GM23338 (cell line): ENCODE data around the gene CMSS1. TPM values are rescaled to one million over a fixed set of nuclear protein-coding genes. Genes with fewer than 3 reads are reported as not detected.

Experiments
- ATAC-seq: fragments of 200-7000 bp; cut with Tn5 transposase; 3 replicates; pipeline ENCODE4 v1.9.1; 2020
- DNase-seq: peaks from one replicate; pipeline ENCODE4 v3.0.0-alpha.2; 2015; ENCODE audit warnings: low spot score
- H2AFZ ChIP-seq: fragments of 200-600 bp; sonication (generic); 2 replicates; pipeline ENCODE4 v1.8.0; 2016; ENCODE audit warnings: antibody characterized with exemption, mild to moderate bottlenecking, moderate library complexity
- H3F3A ChIP-seq: fragments of 200-600 bp; sonication (generic); replicated peaks from 2 replicates; pipeline ENCODE4 v1.8.0; 2017; ENCODE audit warnings: antibody characterized with exemption, mixed run types, low read depth
- H3K27ac ChIP-seq: fragments of 200-600 bp; sonication (generic); 2 replicates; pipeline ENCODE4 v1.6.1; 2016; ENCODE audit warnings: low read depth
- H3K27me3 ChIP-seq: fragments of 200-600 bp; sonication (generic); 2 replicates; pipeline ENCODE4 v1.8.0; 2016; ENCODE audit warnings: mild to moderate bottlenecking, mixed run types, moderate library complexity; ENCODE audit not compliant: insufficient read depth
- H3K36me3 ChIP-seq: fragments of 200-600 bp; sonication (generic); 2 replicates; pipeline ENCODE4 v1.8.0; 2016; ENCODE audit warnings: mild to moderate bottlenecking; ENCODE audit not compliant: insufficient read depth
- H3K4me1 ChIP-seq: fragments of 200-600 bp; sonication (generic); 2 replicates; pipeline ENCODE4 v1.8.0; 2016; ENCODE audit warnings: mild to moderate bottlenecking, moderate library complexity; ENCODE audit not compliant: insufficient read depth
- H3K4me2 ChIP-seq: fragments of 200-600 bp; sonication (generic); 2 replicates; pipeline ENCODE4 v1.7.1; 2017; ENCODE audit warnings: mixed run types
- H3K4me3 ChIP-seq: fragments of 200-600 bp; sonication (generic); 2 replicates; pipeline ENCODE4 v1.6.1; 2016; ENCODE audit warnings: mixed run types
- H3K79me2 ChIP-seq: fragments of 200-600 bp; sonication (generic); replicated peaks from 2 replicates; pipeline ENCODE4 v1.8.0; 2017; ENCODE audit warnings: mild to moderate bottlenecking; ENCODE audit not compliant: insufficient read depth
- H3K9me2 ChIP-seq: fragments of 200-600 bp; sonication (generic); 2 replicates; pipeline ENCODE4 v1.8.0; 2017; ENCODE audit not compliant: insufficient read depth
- H4K20me1 ChIP-seq: fragments of 200-600 bp; sonication (generic); replicated peaks from 2 replicates; pipeline ENCODE4 v1.8.0; 2017; ENCODE audit warnings: mild to moderate bottlenecking; ENCODE audit not compliant: insufficient read depth
- H3K27ac Mint-ChIP-seq: 2 replicates; pipeline ENCODE4 v1.8.0; 2020; ENCODE audit warnings: inconsistent platforms, mild to moderate bottlenecking, moderate library complexity, mixed read lengths
- H3K27me3 Mint-ChIP-seq: 3 replicates; pipeline ENCODE4 v1.8.0; 2022; ENCODE audit warnings: low read depth, mild to moderate bottlenecking, moderate library complexity, mixed read lengths, inconsistent platforms; ENCODE audit not compliant: insufficient read depth, poor library complexity
- H3K36me3 Mint-ChIP-seq: 3 replicates; pipeline ENCODE4 v1.8.0; 2021; ENCODE audit warnings: low read depth, mild to moderate bottlenecking, inconsistent platforms, moderate library complexity, mixed read lengths
- H3K4me1 Mint-ChIP-seq: 3 replicates; pipeline ENCODE4 v1.8.0; 2020; ENCODE audit warnings: mild to moderate bottlenecking, inconsistent platforms, mixed read lengths
- H3K4me3 Mint-ChIP-seq: 3 replicates; pipeline ENCODE4 v1.8.0; 2021; ENCODE audit warnings: moderate library complexity, mild to moderate bottlenecking, inconsistent platforms, mixed read lengths
- H3K9me3 Mint-ChIP-seq: 3 replicates; pipeline ENCODE4 v1.8.0; 2020; ENCODE audit warnings: moderate library complexity, mild to moderate bottlenecking, inconsistent platforms, mixed read lengths
- CREB1 ChIP-seq: fragments of 250-450 bp; sonication (Bioruptor Pico); IDR thresholded peaks from 2 replicates; pipeline ENCODE4 v1.5.0; 2020; ENCODE audit warnings: low read depth, mild to moderate bottlenecking, moderate library complexity
- CTCF ChIP-seq, 2 experiments: fragments of 200-600 bp in 1 of 2; sonication (generic) in 1 of 2; conservative IDR thresholded peaks; 2 replicates each; pipeline versions ENCODE4 v1.5.1 to v1.6.1; 2016 to 2017; ENCODE audit warnings: antibody characterized with exemption in 2 of 2, low read depth in 2 of 2, mild to moderate bottlenecking in 2 of 2, moderate library complexity in 1 of 2
- EZH2 ChIP-seq: fragments of 200-600 bp; sonication (generic); IDR thresholded peaks from one replicate; pipeline ENCODE4 v1.8.0; 2017; ENCODE audit warnings: antibody characterized with exemption, mild to moderate bottlenecking, low read depth; ENCODE audit not compliant: unreplicated experiment
- EZH2phosphoT487 ChIP-seq: fragments of 200-600 bp; sonication (generic); IDR thresholded peaks from one replicate; pipeline ENCODE4 v1.8.1; 2018; ENCODE audit warnings: antibody characterized with exemption; ENCODE audit not compliant: unreplicated experiment
- JUNB ChIP-seq: IDR thresholded peaks from one replicate; pipeline ENCODE4 v1.6.1; 2016; ENCODE audit warnings: antibody characterized with exemption; ENCODE audit not compliant: unreplicated experiment
- NANOG ChIP-seq: IDR thresholded peaks from 2 replicates; pipeline ENCODE4 v1.6.1; 2016; ENCODE audit warnings: antibody characterized with exemption, borderline replicate concordance
- POLR2AphosphoS5 ChIP-seq: IDR thresholded peaks from 2 replicates; pipeline ENCODE4 v1.6.1; 2016; ENCODE audit warnings: antibody characterized with exemption, low read depth
- REST ChIP-seq: IDR thresholded peaks from one replicate; pipeline ENCODE4 v1.6.1; 2018; ENCODE audit warnings: antibody characterized with exemption; ENCODE audit not compliant: unreplicated experiment
- STAT1 ChIP-seq: IDR thresholded peaks from one replicate; pipeline ENCODE4 v1.6.1; 2016; ENCODE audit warnings: antibody characterized with exemption; ENCODE audit not compliant: unreplicated experiment
- ZNF114 ChIP-seq: fragments of 250-450 bp; sonication (Bioruptor Pico); IDR thresholded peaks from 2 replicates; pipeline ENCODE4 v1.5.0; 2020; ENCODE audit warnings: mild to moderate bottlenecking, moderate library complexity
- ZNF331 ChIP-seq: fragments of 250-450 bp; sonication (Bioruptor Pico); IDR thresholded peaks from 2 replicates; pipeline ENCODE4 v1.5.0; 2020; ENCODE audit warnings: low read depth, mild to moderate bottlenecking, moderate library complexity
- polyA plus RNA-seq: library from polyadenylated mRNA; unstranded; fragments of >200 nt; fragmentation: Nextera tagmentation; extraction: Ambion mirVana; gene quantifications from 2 replicates; pipeline ENCODE4 v1.2.1, GENCODE V29; 2016
- total RNA-seq: library from RNA; depleted of rRNA; stranded (reverse); fragments of >200 nt; shearing (Covaris generic); gene quantifications from 2 replicates; pipeline ENCODE4 v1.2.3, GENCODE V29; 2014
- TF ChIP-seq, protein P1 (sequence below): IDR thresholded peaks from 2 replicates; pipeline ENCODE4 v1.6.1; 2016; ENCODE audit warnings: antibody characterized with exemption
- TF ChIP-seq, protein P2 (sequence below): fragments of 250-450 bp; sonication (Bioruptor Pico); IDR thresholded peaks from 2 replicates; pipeline ENCODE4 v1.5.0; 2020; ENCODE audit warnings: mild to moderate bottlenecking, moderate library complexity

Gene CMSS1
- total and polyA plus RNA-seq, 2 experiments from 2014 or later = 39.4 to 187 TPM

GRCh38 chr3:99833617-99834205, 16.0 kb downstream of the CMSS1 start:
- no peak overlapping the region for H3K4me2 ChIP-seq
- H3K79me2 ChIP-seq = peaks cover 83% of the 10 kb centered on the region

More at GRCh38 chr3:99833617-99834205, 16.0 kb downstream of the CMSS1 start:
- TF ChIP-seq NANOG = no peak
- TF ChIP-seq, protein P1, sequence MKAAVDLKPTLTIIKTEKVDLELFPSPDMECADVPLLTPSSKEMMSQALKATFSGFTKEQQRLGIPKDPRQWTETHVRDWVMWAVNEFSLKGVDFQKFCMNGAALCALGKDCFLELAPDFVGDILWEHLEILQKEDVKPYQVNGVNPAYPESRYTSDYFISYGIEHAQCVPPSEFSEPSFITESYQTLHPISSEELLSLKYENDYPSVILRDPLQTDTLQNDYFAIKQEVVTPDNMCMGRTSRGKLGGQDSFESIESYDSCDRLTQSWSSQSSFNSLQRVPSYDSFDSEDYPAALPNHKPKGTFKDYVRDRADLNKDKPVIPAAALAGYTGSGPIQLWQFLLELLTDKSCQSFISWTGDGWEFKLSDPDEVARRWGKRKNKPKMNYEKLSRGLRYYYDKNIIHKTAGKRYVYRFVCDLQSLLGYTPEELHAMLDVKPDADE = no peak
- TF ChIP-seq, protein P2, sequence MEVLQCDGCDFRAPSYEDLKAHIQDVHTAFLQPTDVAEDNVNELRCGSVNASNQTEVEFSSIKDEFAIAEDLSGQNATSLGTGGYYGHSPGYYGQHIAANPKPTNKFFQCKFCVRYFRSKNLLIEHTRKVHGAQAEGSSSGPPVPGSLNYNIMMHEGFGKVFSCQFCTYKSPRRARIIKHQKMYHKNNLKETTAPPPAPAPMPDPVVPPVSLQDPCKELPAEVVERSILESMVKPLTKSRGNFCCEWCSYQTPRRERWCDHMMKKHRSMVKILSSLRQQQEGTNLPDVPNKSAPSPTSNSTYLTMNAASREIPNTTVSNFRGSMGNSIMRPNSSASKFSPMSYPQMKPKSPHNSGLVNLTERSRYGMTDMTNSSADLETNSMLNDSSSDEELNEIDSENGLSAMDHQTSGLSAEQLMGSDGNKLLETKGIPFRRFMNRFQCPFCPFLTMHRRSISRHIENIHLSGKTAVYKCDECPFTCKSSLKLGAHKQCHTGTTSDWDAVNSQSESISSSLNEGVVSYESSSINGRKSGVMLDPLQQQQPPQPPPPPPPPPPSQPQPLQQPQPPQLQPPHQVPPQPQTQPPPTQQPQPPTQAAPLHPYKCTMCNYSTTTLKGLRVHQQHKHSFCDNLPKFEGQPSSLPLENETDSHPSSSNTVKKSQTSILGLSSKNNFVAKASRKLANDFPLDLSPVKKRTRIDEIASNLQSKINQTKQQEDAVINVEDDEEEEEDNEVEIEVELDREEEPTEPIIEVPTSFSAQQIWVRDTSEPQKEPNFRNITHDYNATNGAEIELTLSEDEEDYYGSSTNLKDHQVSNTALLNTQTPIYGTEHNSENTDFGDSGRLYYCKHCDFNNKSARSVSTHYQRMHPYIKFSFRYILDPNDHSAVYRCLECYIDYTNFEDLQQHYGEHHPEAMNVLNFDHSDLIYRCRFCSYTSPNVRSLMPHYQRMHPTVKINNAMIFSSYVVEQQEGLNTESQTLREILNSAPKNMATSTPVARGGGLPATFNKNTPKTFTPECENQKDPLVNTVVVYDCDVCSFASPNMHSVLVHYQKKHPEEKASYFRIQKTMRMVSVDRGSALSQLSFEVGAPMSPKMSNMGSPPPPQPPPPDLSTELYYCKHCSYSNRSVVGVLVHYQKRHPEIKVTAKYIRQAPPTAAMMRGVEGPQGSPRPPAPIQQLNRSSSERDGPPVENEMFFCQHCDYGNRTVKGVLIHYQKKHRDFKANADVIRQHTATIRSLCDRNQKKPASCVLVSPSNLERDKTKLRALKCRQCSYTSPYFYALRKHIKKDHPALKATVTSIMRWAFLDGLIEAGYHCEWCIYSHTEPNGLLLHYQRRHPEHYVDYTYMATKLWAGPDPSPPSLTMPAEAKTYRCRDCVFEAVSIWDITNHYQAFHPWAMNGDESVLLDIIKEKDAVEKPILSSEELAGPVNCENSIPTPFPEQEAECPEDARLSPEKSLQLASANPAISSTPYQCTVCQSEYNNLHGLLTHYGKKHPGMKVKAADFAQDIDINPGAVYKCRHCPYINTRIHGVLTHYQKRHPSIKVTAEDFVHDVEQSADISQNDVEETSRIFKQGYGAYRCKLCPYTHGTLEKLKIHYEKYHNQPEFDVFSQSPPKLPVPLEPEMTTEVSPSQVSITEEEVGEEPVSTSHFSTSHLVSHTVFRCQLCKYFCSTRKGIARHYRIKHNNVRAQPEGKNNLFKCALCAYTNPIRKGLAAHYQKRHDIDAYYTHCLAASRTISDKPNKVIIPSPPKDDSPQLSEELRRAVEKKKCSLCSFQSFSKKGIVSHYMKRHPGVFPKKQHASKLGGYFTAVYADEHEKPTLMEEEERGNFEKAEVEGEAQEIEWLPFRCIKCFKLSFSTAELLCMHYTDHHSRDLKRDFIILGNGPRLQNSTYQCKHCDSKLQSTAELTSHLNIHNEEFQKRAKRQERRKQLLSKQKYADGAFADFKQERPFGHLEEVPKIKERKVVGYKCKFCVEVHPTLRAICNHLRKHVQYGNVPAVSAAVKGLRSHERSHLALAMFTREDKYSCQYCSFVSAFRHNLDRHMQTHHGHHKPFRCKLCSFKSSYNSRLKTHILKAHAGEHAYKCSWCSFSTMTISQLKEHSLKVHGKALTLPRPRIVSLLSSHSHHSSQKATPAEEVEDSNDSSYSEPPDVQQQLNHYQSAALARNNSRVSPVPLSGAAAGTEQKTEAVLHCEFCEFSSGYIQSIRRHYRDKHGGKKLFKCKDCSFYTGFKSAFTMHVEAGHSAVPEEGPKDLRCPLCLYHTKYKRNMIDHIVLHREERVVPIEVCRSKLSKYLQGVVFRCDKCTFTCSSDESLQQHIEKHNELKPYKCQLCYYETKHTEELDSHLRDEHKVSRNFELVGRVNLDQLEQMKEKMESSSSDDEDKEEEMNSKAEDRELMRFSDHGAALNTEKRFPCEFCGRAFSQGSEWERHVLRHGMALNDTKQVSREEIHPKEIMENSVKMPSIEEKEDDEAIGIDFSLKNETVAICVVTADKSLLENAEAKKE (CRISPR knock-in tag) = no peak
- TF ChIP-seq REST = no peak
- TF ChIP-seq CTCF (conservative IDR thresholded peaks at IDR 0.05; ENCODE audit: low read depth in 2 of 2) = no peak
- no peak for TF ChIP-seq CREB1 (CRISPR knock-in tag)
- no peak for TF ChIP-seq STAT1
- TF ChIP-seq JUNB = no peak
- no peak for TF ChIP-seq POLR2AphosphoS5
- TF ChIP-seq ZNF331 (CRISPR knock-in tag) = no peak
- no peak for TF ChIP-seq EZH2
- no peak for TF ChIP-seq ZNF114
- no peak for TF ChIP-seq EZH2phosphoT487
- no peaks in the 10 kb centered on the region for H3K9me3 Mint-ChIP-seq
- H3K27ac ChIP-seq = no peak overlapping the region
- no peaks in the 10 kb centered on the region for H3K9me2 ChIP-seq
- H3K4me3 ChIP-seq = no peak overlapping the region
- peaks cover 3% of the 10 kb centered on the region; the same call in 1 of the 2 replicates for H3K4me1 ChIP-seq
- no peak overlapping the region for H3K4me3 Mint-ChIP-seq
- no peaks in the 10 kb centered on the region; the same call in 2 of the 3 replicates for H3K36me3 Mint-ChIP-seq
- H3K27me3 ChIP-seq = no peaks in the 10 kb centered on the region
- peaks cover 11% of the 10 kb centered on the region; the same call in 1 of the 2 replicates for H4K20me1 ChIP-seq
- ATAC-seq (no peak), DNase-seq (no peak)
- no peak overlapping the region for H3K27ac Mint-ChIP-seq
- H2AFZ ChIP-seq = no peak overlapping the region
- no peaks in the 10 kb centered on the region for H3F3A ChIP-seq
- H3K36me3 ChIP-seq = no peaks in the 10 kb centered on the region
- peaks cover 5% of the 10 kb centered on the region; the same call in 2 of the 3 replicates for H3K4me1 Mint-ChIP-seq
- H3K27me3 Mint-ChIP-seq = no peaks in the 10 kb centered on the region
